MM.1S (cell line): ENCODE data around the gene USPL1.

Source experiments
- EZH2phosphoT487 ChIP-seq: fragments of 300-600 bp; sonication (generic); IDR thresholded peaks from 2 replicates; pipeline ENCODE4 v1.6.1; 2018; ENCODE audit warnings: antibody characterized with exemption, low read length
- TF ChIP-seq, protein P1 (sequence below): fragments of 300-600 bp; sonication (generic); IDR thresholded peaks from 2 replicates; pipeline ENCODE4 v1.5.1; 2016; ENCODE audit warnings: antibody characterized with exemption, low read length, mixed read lengths

DNA sequence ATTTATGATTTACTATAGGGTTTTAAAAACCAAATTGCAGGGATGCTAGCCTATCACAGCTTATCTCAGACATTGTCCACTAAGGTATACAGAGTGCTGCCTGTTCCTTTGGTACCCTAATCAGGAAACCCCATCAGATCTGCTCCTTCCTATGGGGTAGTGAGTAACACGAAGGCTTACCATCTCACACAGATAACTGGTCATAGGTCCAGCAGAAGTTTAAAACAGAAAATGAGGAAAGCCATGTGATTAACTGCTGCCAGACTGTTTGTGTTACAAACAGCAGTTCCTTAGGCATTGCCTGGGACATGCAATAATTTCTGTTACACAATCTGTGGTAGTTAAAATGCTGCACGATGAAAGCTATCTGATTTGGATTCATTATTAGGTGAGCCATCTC is 64.1 kb downstream of the USPL1 start:
- TF ChIP-seq, protein P1, sequence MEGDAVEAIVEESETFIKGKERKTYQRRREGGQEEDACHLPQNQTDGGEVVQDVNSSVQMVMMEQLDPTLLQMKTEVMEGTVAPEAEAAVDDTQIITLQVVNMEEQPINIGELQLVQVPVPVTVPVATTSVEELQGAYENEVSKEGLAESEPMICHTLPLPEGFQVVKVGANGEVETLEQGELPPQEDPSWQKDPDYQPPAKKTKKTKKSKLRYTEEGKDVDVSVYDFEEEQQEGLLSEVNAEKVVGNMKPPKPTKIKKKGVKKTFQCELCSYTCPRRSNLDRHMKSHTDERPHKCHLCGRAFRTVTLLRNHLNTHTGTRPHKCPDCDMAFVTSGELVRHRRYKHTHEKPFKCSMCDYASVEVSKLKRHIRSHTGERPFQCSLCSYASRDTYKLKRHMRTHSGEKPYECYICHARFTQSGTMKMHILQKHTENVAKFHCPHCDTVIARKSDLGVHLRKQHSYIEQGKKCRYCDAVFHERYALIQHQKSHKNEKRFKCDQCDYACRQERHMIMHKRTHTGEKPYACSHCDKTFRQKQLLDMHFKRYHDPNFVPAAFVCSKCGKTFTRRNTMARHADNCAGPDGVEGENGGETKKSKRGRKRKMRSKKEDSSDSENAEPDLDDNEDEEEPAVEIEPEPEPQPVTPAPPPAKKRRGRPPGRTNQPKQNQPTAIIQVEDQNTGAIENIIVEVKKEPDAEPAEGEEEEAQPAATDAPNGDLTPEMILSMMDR = no peak
- TF ChIP-seq EZH2phosphoT487 = no peak
